ENCODE data around the gene PSTPIP2. TPM values are rescaled to one million over a fixed set of nuclear protein-coding genes. Genes with fewer than 3 reads are reported as not detected.
"Not testable (repeated sequence)": the region's sequence is repeated elsewhere in the genome, so short reads cannot be mapped to it uniquely, and the experiment has no call there.

Gene PSTPIP2
- total RNA-seq, 4 donors from 2014 or later, result 9.3 to 12.4 (median 11.1) TPM

DNA sequence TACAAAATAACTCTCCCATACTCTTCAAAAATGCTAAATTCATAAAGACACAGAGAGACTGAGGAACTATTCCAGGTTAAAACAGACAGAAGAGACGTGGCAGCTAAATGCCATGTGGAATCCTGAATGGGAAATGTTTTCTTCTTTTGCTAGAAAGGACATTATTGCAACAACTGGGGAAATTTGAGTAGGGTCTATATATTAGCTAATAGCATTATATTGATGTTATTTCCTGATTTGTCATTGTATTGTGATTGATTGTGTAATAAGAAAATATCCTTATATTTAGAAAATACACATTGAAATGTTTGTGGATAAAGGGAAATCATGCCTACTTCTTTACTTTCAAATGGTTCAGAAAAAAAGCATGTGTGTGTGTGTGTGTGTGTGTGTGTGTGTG lies 23.4 kb downstream of the PSTPIP2 start:
- intact Hi-C loops (cut with DNase I; ENCODE audit: low total_unique reads), result no loop called here
- H3K4me3 ChIP-seq (ENCODE audit: low read depth, poor library complexity, severe bottlenecking), result no peak overlapping the region
- 97 to 100% methylated on average over 1 of the region's 1 CpG for WGBS, 2 donors

DNA sequence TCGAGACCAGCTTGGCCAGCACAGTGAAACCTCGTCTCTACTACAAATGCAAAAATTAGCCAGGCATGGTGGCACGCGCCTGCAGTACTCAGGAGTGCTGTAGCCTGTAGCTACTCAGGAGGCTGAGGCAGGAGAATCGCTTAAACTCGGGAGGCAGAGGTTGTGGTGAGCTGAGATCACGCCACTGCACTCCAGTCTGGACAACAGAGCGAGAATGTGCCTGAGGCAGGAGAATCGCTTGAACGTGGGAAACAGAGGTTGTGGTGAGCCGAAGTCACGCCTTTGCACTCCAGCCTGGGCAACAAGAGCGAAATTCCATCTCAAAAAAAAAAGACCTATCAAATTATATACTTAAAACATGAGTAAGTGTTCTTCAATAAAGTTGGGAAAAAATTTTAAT lies 24.7 kb downstream of the PSTPIP2 start:
- peak in 1 of 2 donors; percentile 72 for DNase-seq (ENCODE audit: low spot score in 2 of 2)
- H3K4me3 ChIP-seq (ENCODE audit: low read depth, poor library complexity, severe bottlenecking); intact Hi-C loops (cut with DNase I; ENCODE audit: low total_unique reads): not testable (repeated sequence)
- 82 to 91% methylated on average over 13 of the region's 13 CpGs for WGBS, 2 donors

More for the DNA sequence above, 23.4 kb downstream of the PSTPIP2 start:
- TF ChIP-seq, protein P1, sequence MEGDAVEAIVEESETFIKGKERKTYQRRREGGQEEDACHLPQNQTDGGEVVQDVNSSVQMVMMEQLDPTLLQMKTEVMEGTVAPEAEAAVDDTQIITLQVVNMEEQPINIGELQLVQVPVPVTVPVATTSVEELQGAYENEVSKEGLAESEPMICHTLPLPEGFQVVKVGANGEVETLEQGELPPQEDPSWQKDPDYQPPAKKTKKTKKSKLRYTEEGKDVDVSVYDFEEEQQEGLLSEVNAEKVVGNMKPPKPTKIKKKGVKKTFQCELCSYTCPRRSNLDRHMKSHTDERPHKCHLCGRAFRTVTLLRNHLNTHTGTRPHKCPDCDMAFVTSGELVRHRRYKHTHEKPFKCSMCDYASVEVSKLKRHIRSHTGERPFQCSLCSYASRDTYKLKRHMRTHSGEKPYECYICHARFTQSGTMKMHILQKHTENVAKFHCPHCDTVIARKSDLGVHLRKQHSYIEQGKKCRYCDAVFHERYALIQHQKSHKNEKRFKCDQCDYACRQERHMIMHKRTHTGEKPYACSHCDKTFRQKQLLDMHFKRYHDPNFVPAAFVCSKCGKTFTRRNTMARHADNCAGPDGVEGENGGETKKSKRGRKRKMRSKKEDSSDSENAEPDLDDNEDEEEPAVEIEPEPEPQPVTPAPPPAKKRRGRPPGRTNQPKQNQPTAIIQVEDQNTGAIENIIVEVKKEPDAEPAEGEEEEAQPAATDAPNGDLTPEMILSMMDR (IDR thresholded peaks at IDR 0.05), result no peak
- TF ChIP-seq POLR2A (IDR thresholded peaks at IDR 0.05), result no peak
- DNase-seq (ENCODE audit: low spot score in 2 of 2), result no peak

DNA sequence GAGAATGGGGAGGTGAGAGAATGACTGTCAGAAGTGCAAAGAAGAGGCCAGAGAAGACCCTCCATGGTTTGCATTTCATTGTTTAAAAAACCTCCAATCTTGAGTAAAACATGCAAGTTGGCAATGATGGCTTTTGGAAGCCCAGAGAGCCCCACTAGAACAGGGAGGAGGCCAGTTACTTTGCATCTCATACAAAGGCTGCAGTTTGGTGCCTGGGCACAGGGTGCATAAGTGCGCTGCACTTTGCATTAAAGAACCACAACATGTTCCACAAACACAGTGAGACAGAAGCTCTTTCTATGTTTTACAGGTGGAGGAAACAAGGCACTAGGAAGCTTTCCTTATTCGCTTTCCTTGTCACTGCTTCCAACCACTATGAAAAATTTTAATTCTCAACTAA lies 25.4 kb downstream of the PSTPIP2 start:
- WGBS, 2 donors, result 94 to 97% methylated on average over 2 of the region's 2 CpGs
- intact Hi-C loops (cut with DNase I; ENCODE audit: low total_unique reads), result no loop called here
- peak in 1 of 2 donors; percentile 23 for DNase-seq (ENCODE audit: low spot score in 2 of 2)
- H3K4me3 ChIP-seq (ENCODE audit: low read depth, poor library complexity, severe bottlenecking), result no peak overlapping the region
- TF ChIP-seq POLR2A (IDR thresholded peaks at IDR 0.05), result no peak
- TF ChIP-seq, protein P1 (IDR thresholded peaks at IDR 0.05), result no peak

DNA sequence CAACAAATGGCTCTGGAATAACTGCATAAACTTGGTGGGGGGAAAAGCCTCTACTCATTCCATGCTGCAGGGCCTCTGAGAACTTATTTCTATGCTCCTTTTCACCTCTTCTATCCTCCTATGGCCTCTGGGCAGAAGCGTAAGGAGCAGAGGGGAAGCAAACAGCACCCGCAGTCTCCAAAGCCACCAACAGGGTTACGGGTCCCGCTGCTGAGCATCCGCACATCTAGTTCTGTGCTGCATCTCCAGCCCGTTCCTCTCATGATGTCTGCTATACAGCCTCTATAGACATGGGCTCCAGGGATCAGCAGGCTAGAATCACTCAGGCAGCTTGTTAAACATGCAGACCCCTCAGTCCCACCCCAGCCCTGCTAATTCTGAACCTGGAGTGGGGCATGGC lies 25.9 kb downstream of the PSTPIP2 start:
- 98% methylated on average over 6 of the region's 6 CpGs for WGBS, 2 donors
- intact Hi-C loops (cut with DNase I; ENCODE audit: low total_unique reads), result no loop called here
- TF ChIP-seq, protein P1 (IDR thresholded peaks at IDR 0.05), result no peak
- no peak for TF ChIP-seq POLR2A (IDR thresholded peaks at IDR 0.05)
- peak in 1 of 2 donors; percentile 53 for DNase-seq (ENCODE audit: low spot score in 2 of 2)
- H3K4me3 ChIP-seq (ENCODE audit: low read depth, poor library complexity, severe bottlenecking), result no peak overlapping the region

DNA sequence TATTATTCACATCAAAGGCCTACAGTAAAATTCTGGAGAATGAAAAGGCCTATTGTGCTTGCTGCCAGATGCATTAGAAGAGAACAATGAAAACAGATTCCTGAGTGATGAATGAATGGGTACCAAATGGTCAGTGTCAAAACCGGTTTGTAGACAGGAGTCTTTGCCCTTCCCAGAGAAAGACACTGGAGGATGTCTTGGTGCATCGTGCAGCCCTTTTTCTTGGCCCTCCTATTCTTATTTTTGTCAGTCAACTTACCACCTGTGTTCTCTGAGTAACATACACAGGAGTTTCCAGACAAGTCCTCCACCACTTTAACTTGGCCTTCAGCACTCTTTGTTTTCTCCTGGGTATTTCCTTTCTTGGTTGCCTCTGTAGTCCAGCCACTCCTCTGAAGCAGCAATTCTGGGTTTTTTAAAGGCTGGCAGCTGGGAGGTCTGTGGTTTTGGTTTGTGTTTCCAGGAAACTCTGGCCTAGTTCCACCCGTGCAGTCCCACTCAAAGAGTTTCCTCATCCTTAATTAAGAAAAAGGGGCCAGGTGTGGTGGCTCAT lies 29.4 kb downstream of the PSTPIP2 start:
- 48 to 52% methylated on average over 3 of the region's 3 CpGs for WGBS, 2 donors
- H3K4me3 ChIP-seq (ENCODE audit: low read depth, poor library complexity, severe bottlenecking), result no peak overlapping the region
- intact Hi-C loops (cut with DNase I; ENCODE audit: low total_unique reads), result no loop called here
- peak in 1 of 2 donors; percentile 63 for DNase-seq (ENCODE audit: low spot score in 2 of 2)
- TF ChIP-seq, protein P1 (IDR thresholded peaks at IDR 0.05), result no peak
- TF ChIP-seq POLR2A (IDR thresholded peaks at IDR 0.05), result no peak

DNA sequence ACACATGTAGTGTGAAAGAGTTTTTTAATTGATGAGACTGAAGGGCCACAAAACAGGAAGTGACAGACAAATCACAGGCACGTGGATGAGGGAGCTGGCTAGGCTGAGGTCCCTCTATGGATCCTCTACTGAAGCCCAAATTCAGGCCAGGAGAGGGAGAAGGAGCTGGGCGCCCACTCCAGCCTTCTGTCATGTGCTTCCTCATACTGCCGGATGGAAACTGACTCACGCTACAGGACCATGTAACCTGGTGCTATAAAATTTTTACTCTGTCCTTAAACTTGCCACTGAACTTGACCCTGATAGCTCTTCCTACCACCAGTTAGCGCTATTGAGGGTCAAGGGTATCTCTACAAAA lies 31.3 kb downstream of the PSTPIP2 start:
- WGBS, 2 donors, result 80 to 88% methylated on average over 5 of the region's 5 CpGs
- TF ChIP-seq, protein P1 (IDR thresholded peaks at IDR 0.05), result no peak
- no peak for TF ChIP-seq POLR2A (IDR thresholded peaks at IDR 0.05)
- intact Hi-C loops (cut with DNase I; ENCODE audit: low total_unique reads), result no loop called here
- DNase-seq (ENCODE audit: low spot score in 2 of 2), result peak in 1 of 2 donors; percentile 68
- no peak overlapping the region for H3K4me3 ChIP-seq (ENCODE audit: low read depth, poor library complexity, severe bottlenecking)
